Retinal pigment epithelial cell (primary cell): ENCODE results near the gene EML5.

Source experiments
- DNase-seq: peaks from one replicate; pipeline ENCODE4 v3.0.0-alpha.2; 2010; ENCODE audit warnings: low read depth
- H3K4me3 ChIP-seq: 2 replicates; pipeline ENCODE4 v1.5.1; 2011; ENCODE audit warnings: mild to moderate bottlenecking, low read length, control low read depth, moderate library complexity
- CTCF ChIP-seq: conservative IDR thresholded peaks from 2 replicates; pipeline ENCODE4 v1.5.1; 2011; ENCODE audit warnings: low read depth, low read length, control low read depth, inconsistent platforms

The EML5 gene

GRCh38 chr14:88669346-88669745 lies 123.4 kb downstream of the EML5 start:
- no peak for DNase-seq
- H3K4me3 ChIP-seq: no peak overlapping the region
- no peak for TF ChIP-seq CTCF

DNA sequence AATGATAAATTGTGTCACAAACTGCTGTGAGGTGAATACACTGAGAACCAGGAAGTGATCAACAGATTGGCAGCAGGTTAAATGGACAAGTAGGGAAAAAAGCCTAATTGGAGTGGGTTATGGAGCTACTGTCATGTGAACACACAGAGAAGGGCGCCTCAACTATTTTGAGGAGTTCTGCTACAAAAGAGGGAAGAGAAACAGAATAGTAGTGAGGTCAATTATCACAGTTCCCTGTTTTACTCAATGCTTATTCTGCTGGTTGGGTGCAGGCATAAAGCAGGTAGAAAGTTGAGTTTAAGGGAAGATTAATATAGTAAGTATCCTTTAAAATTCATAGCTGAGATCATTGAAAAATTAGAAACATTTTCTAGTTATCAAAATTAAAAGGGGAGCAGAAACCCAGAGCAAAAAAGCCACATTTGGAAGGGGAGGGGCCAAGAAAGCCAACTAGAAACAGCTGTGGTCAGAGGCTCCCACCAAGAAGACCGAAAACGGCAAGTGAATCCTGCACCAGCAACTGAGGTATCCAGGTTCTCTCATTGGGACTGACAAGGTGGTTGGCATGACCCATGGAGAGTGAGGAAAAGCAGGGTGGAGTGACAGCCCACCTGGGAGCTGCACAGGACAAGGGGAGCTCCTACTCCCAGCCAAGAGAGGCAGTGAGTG lies 124.2 kb downstream of the EML5 start:
- H3K4me3 ChIP-seq: no peak overlapping the region
- no peak for DNase-seq
- no peak for TF ChIP-seq CTCF

GRCh38 chr14:88667555-88668273 lies 125.0 kb downstream of the EML5 start:
- peak; percentile 96 for TF ChIP-seq CTCF
- peak; percentile 39 for DNase-seq
- H3K4me3 ChIP-seq: no peak overlapping the region

DNA sequence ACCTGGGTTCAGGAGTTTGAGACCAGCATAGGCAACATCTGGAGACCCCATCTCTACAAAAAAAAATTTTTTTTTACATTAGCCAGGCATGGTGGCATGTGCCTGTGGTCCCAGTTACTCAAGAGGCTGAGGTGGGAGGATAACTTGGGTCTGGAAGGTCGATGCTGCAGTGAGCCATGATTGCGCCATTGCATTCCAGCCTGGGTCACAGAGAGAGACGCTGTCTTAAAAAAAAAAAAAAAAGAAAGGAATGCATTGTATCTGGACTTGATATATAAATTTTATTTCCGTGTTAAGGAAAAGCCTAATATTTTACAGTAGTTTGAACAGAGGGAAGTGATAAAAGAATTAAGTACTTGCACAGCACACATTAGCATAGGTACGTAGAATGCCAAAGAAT lies 132.7 kb downstream of the EML5 start:
- TF ChIP-seq CTCF: no peak
- H3K4me3 ChIP-seq: no peak overlapping the region
- DNase-seq: no peak

GRCh38 chr14:88639221-88639620 lies 153.5 kb downstream of the EML5 start:
- no peak for DNase-seq
- H3K4me3 ChIP-seq: no peak overlapping the region
- TF ChIP-seq CTCF: no peak

- no peak for DNase-seq
- H3K4me3 ChIP-seq: no peak overlapping the region
- no peak for TF ChIP-seq CTCF
These were observed 160.2 kb downstream of the EML5 start for GRCh38 chr14:88632512-88632911.

- no peak overlapping the region for H3K4me3 ChIP-seq
- no peak for TF ChIP-seq CTCF
- DNase-seq: no peak
These were observed 161.7 kb downstream of the EML5 start for GRCh38 chr14:88631091-88631490.
